D721Med (cell line): ENCODE results near the gene ALG2.
"Not testable (repeated sequence)": the region's sequence is repeated elsewhere in the genome, so short reads cannot be mapped to it uniquely, and the experiment has no call there.

Experiments
- DNase-seq: peaks from one replicate; pipeline ENCODE4 v3.0.0; 2011; ENCODE audit warnings: low spot score; ENCODE audit not compliant: insufficient read length
- FAIRE-seq: peaks from 2 replicates; lab custom pipeline; 2011; peaks lifted over from hg19 to GRCh38; lab: Jason Lieb, UNC
- TF ChIP-seq, protein P1 (sequence below): IDR thresholded peaks from 2 replicates; pipeline ENCODE4 v1.5.1; 2012; ENCODE audit warnings: mild to moderate bottlenecking, control low read depth; ENCODE audit not compliant: insufficient read depth; ENCODE audit errors: missing control alignments

The ALG2 gene

DNA sequence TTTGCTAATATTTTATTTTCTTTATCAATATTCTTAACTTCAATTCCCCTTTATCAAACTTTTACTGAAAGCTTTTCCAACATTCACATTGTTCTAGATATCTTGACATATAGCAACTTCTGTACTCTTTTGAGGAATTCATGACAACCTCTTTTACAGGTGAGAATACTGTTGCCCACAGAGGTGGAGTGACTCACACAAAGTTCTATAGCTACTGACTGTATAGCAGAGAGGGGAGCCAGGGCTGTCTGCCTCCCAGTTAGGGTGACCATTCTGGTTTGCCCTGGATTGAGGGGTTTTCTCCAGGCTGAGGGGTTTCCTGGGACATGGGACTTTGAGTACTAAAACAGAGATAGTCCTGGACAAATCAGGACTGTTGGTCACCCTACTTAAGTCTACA lies 16.6 kb upstream of the ALG2 start:
- no peak for DNase-seq
- TF ChIP-seq, protein P1, sequence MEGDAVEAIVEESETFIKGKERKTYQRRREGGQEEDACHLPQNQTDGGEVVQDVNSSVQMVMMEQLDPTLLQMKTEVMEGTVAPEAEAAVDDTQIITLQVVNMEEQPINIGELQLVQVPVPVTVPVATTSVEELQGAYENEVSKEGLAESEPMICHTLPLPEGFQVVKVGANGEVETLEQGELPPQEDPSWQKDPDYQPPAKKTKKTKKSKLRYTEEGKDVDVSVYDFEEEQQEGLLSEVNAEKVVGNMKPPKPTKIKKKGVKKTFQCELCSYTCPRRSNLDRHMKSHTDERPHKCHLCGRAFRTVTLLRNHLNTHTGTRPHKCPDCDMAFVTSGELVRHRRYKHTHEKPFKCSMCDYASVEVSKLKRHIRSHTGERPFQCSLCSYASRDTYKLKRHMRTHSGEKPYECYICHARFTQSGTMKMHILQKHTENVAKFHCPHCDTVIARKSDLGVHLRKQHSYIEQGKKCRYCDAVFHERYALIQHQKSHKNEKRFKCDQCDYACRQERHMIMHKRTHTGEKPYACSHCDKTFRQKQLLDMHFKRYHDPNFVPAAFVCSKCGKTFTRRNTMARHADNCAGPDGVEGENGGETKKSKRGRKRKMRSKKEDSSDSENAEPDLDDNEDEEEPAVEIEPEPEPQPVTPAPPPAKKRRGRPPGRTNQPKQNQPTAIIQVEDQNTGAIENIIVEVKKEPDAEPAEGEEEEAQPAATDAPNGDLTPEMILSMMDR = no peak
- FAIRE-seq = no peak

DNA sequence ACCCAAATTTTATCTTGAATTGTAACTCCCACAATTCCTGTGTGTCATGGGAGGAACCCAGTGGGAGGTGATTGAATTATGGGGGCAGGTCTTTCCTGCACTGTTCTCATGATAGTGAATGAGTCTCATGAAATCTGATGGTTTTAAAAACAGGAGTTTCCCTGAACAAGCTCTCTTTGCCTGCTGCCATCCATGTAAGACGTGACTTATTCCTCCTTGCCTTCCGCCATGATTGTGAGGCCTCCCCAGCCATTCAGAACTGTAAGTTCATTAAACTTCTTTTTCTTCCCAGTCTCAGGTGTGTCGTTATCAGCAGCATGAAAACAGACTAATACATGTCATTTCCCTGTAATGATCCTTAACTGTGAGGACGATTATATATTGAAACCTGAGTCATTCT lies 16.1 kb upstream of the ALG2 start:
- not testable (repeated sequence) for DNase-seq, FAIRE-seq

DNA sequence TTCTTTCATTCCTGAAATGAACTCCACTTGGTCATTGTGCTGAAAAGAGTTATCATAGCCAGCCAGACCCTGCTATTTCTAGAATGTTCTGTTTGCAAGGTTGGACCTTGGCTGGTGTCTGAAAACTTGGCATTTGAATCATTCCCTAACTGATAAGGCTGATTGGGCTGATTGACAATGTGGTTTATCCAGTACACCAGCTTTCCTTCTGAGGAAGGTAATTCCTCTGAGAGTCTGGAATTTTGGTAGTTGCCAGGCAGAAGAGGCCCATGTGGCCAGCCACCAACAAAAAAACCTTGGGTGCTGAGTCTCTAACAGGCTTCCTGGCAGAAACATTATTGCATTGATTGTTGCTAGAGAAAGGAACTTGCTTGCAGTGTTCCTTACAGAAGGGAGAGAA lies 15.6 kb upstream of the ALG2 start:
- FAIRE-seq (no peak), DNase-seq (no peak)
- TF ChIP-seq, protein P1 = no peak

DNA sequence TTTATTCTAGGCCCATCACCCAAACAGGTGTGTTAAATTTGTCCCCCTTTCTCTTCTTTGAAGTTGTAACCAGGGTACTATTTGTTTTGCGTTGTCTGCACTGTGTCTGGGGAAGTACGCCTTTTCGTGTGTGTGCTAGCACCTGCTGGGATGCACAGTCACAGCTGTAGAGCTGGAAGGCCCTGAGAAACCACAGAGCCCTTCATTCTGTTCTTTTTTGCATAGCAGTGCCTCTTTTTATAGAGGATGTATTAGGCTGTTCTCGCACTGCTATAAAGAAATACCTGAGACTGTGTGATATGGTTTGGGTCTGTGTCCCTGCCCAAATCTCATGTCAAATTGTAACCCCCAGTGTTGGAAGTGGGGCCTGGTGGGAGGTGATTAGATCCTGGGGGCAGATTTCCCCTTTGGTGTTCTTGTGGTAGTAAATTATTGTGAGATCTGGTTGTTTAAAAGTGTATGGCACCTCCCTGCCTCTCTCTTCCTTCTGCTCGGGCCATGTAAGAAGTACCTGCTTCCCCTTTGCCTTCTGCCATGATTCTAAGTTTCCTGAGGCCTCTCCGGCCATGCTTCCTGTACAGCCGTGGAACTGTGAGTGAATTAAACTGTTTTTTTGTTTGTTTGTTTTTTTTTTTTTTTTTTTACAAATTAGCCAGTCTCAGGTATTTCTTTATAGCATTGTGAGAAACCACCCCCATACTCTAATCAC lies 14.3 kb upstream of the ALG2 start:
- TF ChIP-seq, protein P1 = no peak
- no peak for FAIRE-seq
- no peak for DNase-seq

DNA sequence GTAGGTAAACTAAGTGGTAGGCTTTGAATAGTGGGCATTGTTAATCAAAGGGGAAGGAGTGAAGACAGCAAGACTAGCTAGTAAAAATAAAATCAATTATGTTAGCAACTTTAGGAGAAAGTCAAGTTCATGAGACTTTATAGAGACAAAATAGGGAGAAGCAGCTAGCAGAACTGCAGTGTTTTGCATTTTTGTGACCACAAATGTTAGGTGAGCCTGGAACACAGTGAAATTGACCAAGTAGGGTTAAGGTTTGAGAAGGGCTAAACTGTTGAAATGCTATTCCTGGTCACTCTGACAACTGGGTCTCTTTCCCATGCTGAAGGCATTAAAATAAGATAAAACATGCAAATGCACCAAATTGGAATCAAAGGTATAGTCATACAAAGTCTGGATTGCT lies 13.3 kb upstream of the ALG2 start:
- TF ChIP-seq, protein P1 = no peak
- FAIRE-seq = no peak

DNA sequence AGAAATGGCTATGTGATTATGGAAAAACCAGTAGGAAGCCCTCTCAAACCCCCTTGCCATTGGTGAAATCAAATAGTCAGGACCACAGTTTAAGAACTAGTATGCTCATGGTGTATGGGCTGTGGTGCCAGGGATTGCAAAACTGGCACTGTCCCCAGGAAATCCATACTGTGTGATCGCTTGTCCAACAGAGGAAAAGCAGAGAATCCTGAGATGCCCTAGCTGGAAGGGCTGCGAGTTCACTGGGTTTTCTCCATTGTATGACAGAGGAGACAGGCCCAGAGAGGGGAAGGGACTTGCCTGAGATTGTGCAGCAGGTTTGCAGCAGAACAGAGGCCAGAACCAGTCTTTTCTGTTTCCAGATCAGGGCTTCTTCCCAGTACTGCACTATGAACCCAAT lies 12.9 kb upstream of the ALG2 start:
- DNase-seq (no peak), FAIRE-seq (no peak)
- TF ChIP-seq, protein P1 = no peak

More for the DNA sequence above, 13.3 kb upstream of the ALG2 start:
- DNase-seq = no peak

DNA sequence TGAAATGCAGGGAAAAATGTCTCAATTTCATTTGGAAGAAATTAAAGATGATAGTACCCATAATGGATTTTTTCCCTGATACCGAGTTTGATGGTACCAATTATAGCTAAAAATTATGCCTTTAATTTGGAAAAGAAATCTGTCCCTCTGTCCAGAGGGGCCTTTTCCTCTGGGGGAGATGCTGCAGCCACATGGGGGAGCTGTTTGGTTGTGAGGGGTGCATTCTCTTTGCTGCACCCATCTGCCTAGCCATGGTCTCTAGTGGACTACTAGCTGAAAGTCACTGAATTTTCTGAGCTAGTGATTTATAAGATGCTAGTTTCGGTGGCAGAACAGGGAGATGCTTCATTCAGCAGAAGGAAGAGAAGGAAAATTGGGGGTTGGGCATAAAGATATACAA lies 10.0 kb upstream of the ALG2 start:
- TF ChIP-seq, protein P1 = peak; percentile 32
- FAIRE-seq (no peak), DNase-seq (no peak)
